ENCODE data around the gene LRRFIP1. TPM values are rescaled to one million over a fixed set of nuclear protein-coding genes. Genes with fewer than 3 reads are reported as not detected.

LRRFIP1 gene
- total and polyA plus RNA-seq, 2 of the 13 experiments (the other 11 are each of a cell fraction or from before 2014, with no cell fraction given) = 15.9 to 40.5 TPM

DNA sequence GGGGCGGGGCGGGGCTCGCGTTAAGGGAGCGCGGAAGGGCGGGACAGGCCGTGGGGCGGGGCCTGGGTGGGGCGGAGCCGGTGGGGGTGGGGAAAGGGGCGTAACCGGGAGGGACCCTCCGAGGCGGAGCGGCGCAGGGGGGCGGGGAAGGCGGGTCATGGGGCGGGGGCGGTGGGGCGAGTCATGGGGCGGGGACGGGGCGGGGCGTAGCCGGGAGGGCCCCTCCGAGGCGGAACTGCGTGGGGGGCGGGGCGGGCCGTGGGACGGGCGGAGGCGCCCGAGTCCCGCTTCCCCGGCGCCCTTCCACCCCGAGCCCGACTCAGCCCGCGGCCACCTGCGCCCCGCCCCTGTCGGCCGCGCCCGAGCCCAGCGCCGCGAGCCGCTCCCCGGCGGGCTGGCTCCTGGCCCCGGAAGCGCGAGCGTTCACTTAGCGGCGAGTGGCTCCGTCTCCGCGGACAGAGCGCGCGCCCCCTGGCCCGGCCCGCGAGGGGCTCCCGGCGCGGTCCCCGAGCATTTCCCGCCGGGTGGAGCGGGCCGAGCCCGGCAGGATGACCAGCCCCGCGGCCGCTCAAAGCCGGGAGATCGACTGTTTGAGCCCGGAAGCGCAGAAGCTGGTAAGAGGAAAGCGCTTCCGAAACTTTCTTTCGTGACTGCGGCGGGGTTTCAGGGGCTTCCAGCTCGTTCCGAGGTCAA lies 64.7 kb downstream of the LRRFIP1 start (continued):
- TF ChIP-seq, protein P1, sequence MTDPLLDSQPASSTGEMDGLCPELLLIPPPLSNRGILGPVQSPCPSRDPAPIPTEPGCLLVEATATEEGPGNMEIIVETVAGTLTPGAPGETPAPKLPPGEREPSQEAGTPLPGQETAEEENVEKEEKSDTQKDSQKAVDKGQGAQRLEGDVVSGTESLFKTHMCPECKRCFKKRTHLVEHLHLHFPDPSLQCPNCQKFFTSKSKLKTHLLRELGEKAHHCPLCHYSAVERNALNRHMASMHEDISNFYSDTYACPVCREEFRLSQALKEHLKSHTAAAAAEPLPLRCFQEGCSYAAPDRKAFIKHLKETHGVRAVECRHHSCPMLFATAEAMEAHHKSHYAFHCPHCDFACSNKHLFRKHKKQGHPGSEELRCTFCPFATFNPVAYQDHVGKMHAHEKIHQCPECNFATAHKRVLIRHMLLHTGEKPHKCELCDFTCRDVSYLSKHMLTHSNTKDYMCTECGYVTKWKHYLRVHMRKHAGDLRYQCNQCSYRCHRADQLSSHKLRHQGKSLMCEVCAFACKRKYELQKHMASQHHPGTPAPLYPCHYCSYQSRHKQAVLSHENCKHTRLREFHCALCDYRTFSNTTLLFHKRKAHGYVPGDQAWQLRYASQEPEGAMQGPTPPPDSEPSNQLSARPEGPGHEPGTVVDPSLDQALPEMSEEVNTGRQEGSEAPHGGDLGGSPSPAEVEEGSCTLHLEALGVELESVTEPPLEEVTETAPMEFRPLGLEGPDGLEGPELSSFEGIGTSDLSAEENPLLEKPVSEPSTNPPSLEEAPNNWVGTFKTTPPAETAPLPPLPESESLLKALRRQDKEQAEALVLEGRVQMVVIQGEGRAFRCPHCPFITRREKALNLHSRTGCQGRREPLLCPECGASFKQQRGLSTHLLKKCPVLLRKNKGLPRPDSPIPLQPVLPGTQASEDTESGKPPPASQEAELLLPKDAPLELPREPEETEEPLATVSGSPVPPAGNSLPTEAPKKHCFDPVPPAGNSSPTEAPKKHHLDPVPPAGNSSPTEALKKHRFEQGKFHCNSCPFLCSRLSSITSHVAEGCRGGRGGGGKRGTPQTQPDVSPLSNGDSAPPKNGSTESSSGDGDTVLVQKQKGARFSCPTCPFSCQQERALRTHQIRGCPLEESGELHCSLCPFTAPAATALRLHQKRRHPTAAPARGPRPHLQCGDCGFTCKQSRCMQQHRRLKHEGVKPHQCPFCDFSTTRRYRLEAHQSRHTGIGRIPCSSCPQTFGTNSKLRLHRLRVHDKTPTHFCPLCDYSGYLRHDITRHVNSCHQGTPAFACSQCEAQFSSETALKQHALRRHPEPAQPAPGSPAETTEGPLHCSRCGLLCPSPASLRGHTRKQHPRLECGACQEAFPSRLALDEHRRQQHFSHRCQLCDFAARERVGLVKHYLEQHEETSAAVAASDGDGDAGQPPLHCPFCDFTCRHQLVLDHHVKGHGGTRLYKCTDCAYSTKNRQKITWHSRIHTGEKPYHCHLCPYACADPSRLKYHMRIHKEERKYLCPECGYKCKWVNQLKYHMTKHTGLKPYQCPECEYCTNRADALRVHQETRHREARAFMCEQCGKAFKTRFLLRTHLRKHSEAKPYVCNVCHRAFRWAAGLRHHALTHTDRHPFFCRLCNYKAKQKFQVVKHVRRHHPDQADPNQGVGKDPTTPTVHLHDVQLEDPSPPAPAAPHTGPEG (CRISPR knock-in tag; IDR thresholded peaks at IDR 0.05) = 0 out of 2 replicates have a peak, but pooled peaks have one; percentile 32
- TF ChIP-seq ZNF816 (CRISPR knock-in tag; IDR thresholded peaks at IDR 0.05; ENCODE audit: borderline replicate concordance) = peak; percentile 36; the same call in 1 of the 2 replicates
- no peak for TF ChIP-seq SOX6 (IDR thresholded peaks at IDR 0.05)
- TF ChIP-seq SOX6 (CRISPR knock-in tag; IDR thresholded peaks at IDR 0.05) = no peak
- TF ChIP-seq YEATS4 (CRISPR knock-in tag; IDR thresholded peaks at IDR 0.05; ENCODE audit: borderline replicate concordance) = peak; percentile 72; the same call in 1 of the 2 replicates
- no peak for TF ChIP-seq ZNF136 (CRISPR knock-in tag; IDR thresholded peaks at IDR 0.05; ENCODE audit: low read depth)
- TF ChIP-seq SPEN (CRISPR knock-in tag; IDR thresholded peaks at IDR 0.05; ENCODE audit: low read depth) = peak; percentile 36; the same call in 1 of the 2 replicates
- peak; percentile 6; the same call in 1 of the 2 replicates for TF ChIP-seq NCOA2 (CRISPR knock-in tag; IDR thresholded peaks at IDR 0.05)
- no peak for TF ChIP-seq CBX2 (IDR thresholded peaks at IDR 0.05; ENCODE audit: low read depth, low read length)
- no peak for TF ChIP-seq CBX2 (CRISPR knock-in tag; IDR thresholded peaks at IDR 0.05; ENCODE audit: low read depth)
- TF ChIP-seq, protein P2, sequence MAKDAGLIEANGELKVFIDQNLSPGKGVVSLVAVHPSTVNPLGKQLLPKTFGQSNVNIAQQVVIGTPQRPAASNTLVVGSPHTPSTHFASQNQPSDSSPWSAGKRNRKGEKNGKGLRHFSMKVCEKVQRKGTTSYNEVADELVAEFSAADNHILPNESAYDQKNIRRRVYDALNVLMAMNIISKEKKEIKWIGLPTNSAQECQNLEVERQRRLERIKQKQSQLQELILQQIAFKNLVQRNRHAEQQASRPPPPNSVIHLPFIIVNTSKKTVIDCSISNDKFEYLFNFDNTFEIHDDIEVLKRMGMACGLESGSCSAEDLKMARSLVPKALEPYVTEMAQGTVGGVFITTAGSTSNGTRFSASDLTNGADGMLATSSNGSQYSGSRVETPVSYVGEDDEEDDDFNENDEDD (CRISPR knock-in tag; IDR thresholded peaks at IDR 0.05; ENCODE audit: borderline replicate concordance) = peak; percentile 54; the same call in 1 of the 2 replicates
- TF ChIP-seq MZF1 (CRISPR knock-in tag; IDR thresholded peaks at IDR 0.05; ENCODE audit: borderline replicate concordance) = no peak
- 0 out of 2 replicates have a peak, but pooled peaks have one; percentile 20 for TF ChIP-seq ZSCAN9 (CRISPR knock-in tag; IDR thresholded peaks at IDR 0.05; ENCODE audit: borderline replicate concordance)
- TF ChIP-seq ZNF772 (CRISPR knock-in tag; IDR thresholded peaks at IDR 0.05) = no peak
- TF ChIP-seq ZSCAN25 (CRISPR knock-in tag; IDR thresholded peaks at IDR 0.05) = no peak
- TF ChIP-seq ZNF761 (CRISPR knock-in tag; conservative IDR thresholded peaks at IDR 0.05) = peak; percentile 87
- 0 out of 2 replicates have a peak, but pooled peaks have one; percentile 34 for TF ChIP-seq ZNF205 (CRISPR knock-in tag; IDR thresholded peaks at IDR 0.05)
- TF ChIP-seq, protein P3, sequence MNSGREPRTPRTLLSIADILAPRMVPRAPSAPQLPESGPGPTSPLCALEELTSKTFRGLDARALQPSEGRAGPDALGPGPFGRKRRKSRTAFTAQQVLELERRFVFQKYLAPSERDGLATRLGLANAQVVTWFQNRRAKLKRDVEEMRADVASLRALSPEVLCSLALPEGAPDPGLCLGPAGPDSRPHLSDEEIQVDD (CRISPR knock-in tag; IDR thresholded peaks at IDR 0.05; ENCODE audit: borderline replicate concordance) = no peak
- 0 out of 2 replicates have a peak, but pooled peaks have one; percentile 29 for TF ChIP-seq DNMT1 (CRISPR knock-in tag; IDR thresholded peaks at IDR 0.05)
- TF ChIP-seq SNAI1 (CRISPR knock-in tag; IDR thresholded peaks at IDR 0.05; ENCODE audit: borderline replicate concordance) = no peak
- no peak for TF ChIP-seq NR2F6 (IDR thresholded peaks at IDR 0.05)
- TF ChIP-seq NR2F6 (CRISPR knock-in tag; IDR thresholded peaks at IDR 0.05) = no peak
- TF ChIP-seq EZH2 (conservative IDR thresholded peaks at IDR 0.05; ENCODE audit: low read depth, low read length) = no peak
- peak; percentile 64; the same call in 1 of the 2 replicates for TF ChIP-seq RFXAP (CRISPR knock-in tag; IDR thresholded peaks at IDR 0.05; ENCODE audit: borderline replicate concordance)
- TF ChIP-seq ZNF543 (CRISPR knock-in tag; IDR thresholded peaks at IDR 0.05) = peak; percentile 77; the same call in 1 of the 2 replicates

Measured in HepG2 (cell line).